ENCODE measurements around the gene SYT5. TPM values are rescaled to one million over a fixed set of nuclear protein-coding genes. Genes with fewer than 3 reads are reported as not detected.

The SYT5 gene
- total and polyA plus RNA-seq, 9 of the 15 experiments (the other 6 are each of a cell fraction or from before 2014, with no cell fraction given), result 1.3 to 20.9 (median 8.8) TPM

DNA sequence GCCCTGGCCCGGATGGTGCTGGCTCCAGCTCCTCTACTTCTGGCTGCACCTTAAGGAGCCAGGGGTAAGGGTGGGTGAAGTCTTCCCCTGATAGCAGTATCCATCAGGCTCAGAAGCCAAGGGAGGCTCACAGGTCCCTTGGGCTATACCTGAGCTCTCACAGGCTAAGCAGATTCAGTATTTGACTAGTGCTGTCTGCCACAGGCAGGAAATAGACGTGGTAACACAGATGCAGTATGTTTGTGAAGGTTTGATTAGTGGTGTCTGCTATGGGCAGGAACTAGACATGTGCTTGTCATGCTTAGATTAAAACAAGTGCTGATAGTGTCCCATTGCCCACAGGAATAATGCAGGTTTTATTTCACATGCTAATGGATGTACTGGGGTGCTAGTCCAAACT is 4.0 kb downstream of the SYT5 start (continued):
- TF ChIP-seq ATF7 (IDR thresholded peaks at IDR 0.05), result 0 out of 2 replicates have a peak, but pooled peaks have one; percentile 17
- TF ChIP-seq ATF1 (CRISPR knock-in tag; IDR thresholded peaks at IDR 0.05), result no peak
- TF ChIP-seq ATF1 (tag; IDR thresholded peaks at IDR 0.05), result peak; percentile 44; the same call in 1 of the 2 replicates
- no peak for TF ChIP-seq BRD4 (IDR thresholded peaks at IDR 0.05)
- TF ChIP-seq CBX3 (IDR thresholded peaks at IDR 0.05; ENCODE audit: borderline replicate concordance in 1 of 2, low read length in 2 of 2), result peak in 1 of 2 experiments; percentile 89; a peak in 1 of 3 replicates
- TF ChIP-seq ZNF589 (CRISPR knock-in tag; IDR thresholded peaks at IDR 0.05; ENCODE audit: low read depth), result no peak
- TF ChIP-seq ZBTB1 (CRISPR knock-in tag; IDR thresholded peaks at IDR 0.05; ENCODE audit: borderline replicate concordance, low read depth), result no peak
- TF ChIP-seq, protein P1, sequence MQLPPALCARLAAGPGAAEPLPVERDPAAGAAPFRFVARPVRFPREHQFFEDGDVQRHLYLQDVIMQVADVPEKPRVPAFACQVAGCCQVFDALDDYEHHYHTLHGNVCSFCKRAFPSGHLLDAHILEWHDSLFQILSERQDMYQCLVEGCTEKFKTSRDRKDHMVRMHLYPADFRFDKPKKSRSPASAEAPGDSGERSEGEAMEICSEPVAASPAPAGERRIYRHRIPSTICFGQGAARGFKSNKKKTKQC (CRISPR knock-in tag; IDR thresholded peaks at IDR 0.05), result 0 out of 2 replicates have a peak, but pooled peaks have one; percentile 43
- TF ChIP-seq RFX1 (IDR thresholded peaks at IDR 0.05), result no peak
- no peak for TF ChIP-seq TAF9B (IDR thresholded peaks at IDR 0.05; ENCODE audit: partially characterized antibody)
- TF ChIP-seq HMBOX1 (IDR thresholded peaks at IDR 0.05), result no peak
- no peak for TF ChIP-seq SP1 (CRISPR knock-in tag; IDR thresholded peaks at IDR 0.05)
- no peak for TF ChIP-seq ZNF274 (IDR thresholded peaks at IDR 0.05; ENCODE audit: borderline replicate concordance, low read depth, low read length)
- peak; percentile 36; the same call in 1 of the 2 replicates for TF ChIP-seq CXXC5 (CRISPR knock-in tag; IDR thresholded peaks at IDR 0.05)
- TF ChIP-seq ZFX (CRISPR knock-in tag; IDR thresholded peaks at IDR 0.05), result no peak
- TF ChIP-seq CHD2 (IDR thresholded peaks at IDR 0.05; ENCODE audit: low read depth, low read length), result no peak
- TF ChIP-seq NBN (IDR thresholded peaks at IDR 0.05; ENCODE audit: low read depth), result peak; percentile 41; the same call in 1 of the 2 replicates
- TF ChIP-seq TEAD4 (IDR thresholded peaks at IDR 0.05; ENCODE audit: low read length), result peak; percentile 43; the same call in 1 of the 2 replicates
- no peak for TF ChIP-seq TEAD4 (CRISPR knock-in tag; IDR thresholded peaks at IDR 0.05; ENCODE audit: borderline replicate concordance)
- TF ChIP-seq ZNF830 (CRISPR knock-in tag; IDR thresholded peaks at IDR 0.05), result no peak
- no peak for TF ChIP-seq XRCC5 (IDR thresholded peaks at IDR 0.05; ENCODE audit: low read depth, low read length)
- no peak for TF ChIP-seq E2F6 (IDR thresholded peaks at IDR 0.05; ENCODE audit: borderline replicate concordance in 1 of 2, extremely low read depth in 1 of 2, insufficient read depth in 1 of 2, insufficient read length in 1 of 2, low read depth in 1 of 2, low read length in 1 of 2, poor library complexity in 1 of 2, severe bottlenecking in 1 of 2)
- TF ChIP-seq, protein P2, sequence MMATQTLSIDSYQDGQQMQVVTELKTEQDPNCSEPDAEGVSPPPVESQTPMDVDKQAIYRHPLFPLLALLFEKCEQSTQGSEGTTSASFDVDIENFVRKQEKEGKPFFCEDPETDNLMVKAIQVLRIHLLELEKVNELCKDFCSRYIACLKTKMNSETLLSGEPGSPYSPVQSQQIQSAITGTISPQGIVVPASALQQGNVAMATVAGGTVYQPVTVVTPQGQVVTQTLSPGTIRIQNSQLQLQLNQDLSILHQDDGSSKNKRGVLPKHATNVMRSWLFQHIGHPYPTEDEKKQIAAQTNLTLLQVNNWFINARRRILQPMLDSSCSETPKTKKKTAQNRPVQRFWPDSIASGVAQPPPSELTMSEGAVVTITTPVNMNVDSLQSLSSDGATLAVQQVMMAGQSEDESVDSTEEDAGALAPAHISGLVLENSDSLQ (IDR thresholded peaks at IDR 0.05), result peak; percentile 44; the same call in 1 of the 2 replicates
- no peak for TF ChIP-seq ZBTB5 (IDR thresholded peaks at IDR 0.05)
